ENCODE measurements around the gene PSME4.

- TF ChIP-seq EZH2 (IDR thresholded peaks at IDR 0.05; ENCODE audit: borderline replicate concordance, insufficient read depth, low read length, poor library complexity, severe bottlenecking) (no peak), EP300 (conservative IDR thresholded peaks at IDR 0.05; ENCODE audit: poor library complexity, severe bottlenecking) (no peak), POLR2AphosphoS5 (IDR thresholded peaks at IDR 0.05) (no peak), CTCF (IDR thresholded peaks at IDR 0.05; ENCODE audit: poor library complexity, severe bottlenecking) (no peak), RAD21 (conservative IDR thresholded peaks at IDR 0.05) (no peak), TAF1 (IDR thresholded peaks at IDR 0.05; ENCODE audit: low read depth) (no peak), SMC3 (conservative IDR thresholded peaks at IDR 0.05; ENCODE audit: poor library complexity) (no peak)
These were observed 149.0 kb downstream of the PSME4 start for GRCh38 chr2:53821810-53822209.

All from neural cell (in vitro differentiated cells).